GM23338 (cell line): ENCODE measurements around the gene MSS51. TPM values are rescaled to one million over a fixed set of nuclear protein-coding genes. Genes with fewer than 3 reads are reported as not detected.

Experiments used
- ATAC-seq: fragments of 200-7000 bp; cut with Tn5 transposase; 3 replicates; pipeline ENCODE4 v1.9.1; 2020
- DNase-seq: peaks from one replicate; pipeline ENCODE4 v3.0.0-alpha.2; 2015; ENCODE audit warnings: low spot score
- H2AFZ ChIP-seq: fragments of 200-600 bp; sonication (generic); 2 replicates; pipeline ENCODE4 v1.8.0; 2016; ENCODE audit warnings: antibody characterized with exemption, mild to moderate bottlenecking, moderate library complexity
- H3F3A ChIP-seq: fragments of 200-600 bp; sonication (generic); replicated peaks from 2 replicates; pipeline ENCODE4 v1.8.0; 2017; ENCODE audit warnings: antibody characterized with exemption, mixed run types, low read depth
- H3K27ac ChIP-seq: fragments of 200-600 bp; sonication (generic); 2 replicates; pipeline ENCODE4 v1.6.1; 2016; ENCODE audit warnings: low read depth
- H3K27me3 ChIP-seq: fragments of 200-600 bp; sonication (generic); 2 replicates; pipeline ENCODE4 v1.8.0; 2016; ENCODE audit warnings: mild to moderate bottlenecking, mixed run types, moderate library complexity; ENCODE audit not compliant: insufficient read depth
- H3K36me3 ChIP-seq: fragments of 200-600 bp; sonication (generic); 2 replicates; pipeline ENCODE4 v1.8.0; 2016; ENCODE audit warnings: mild to moderate bottlenecking; ENCODE audit not compliant: insufficient read depth
- H3K4me1 ChIP-seq: fragments of 200-600 bp; sonication (generic); 2 replicates; pipeline ENCODE4 v1.8.0; 2016; ENCODE audit warnings: mild to moderate bottlenecking, moderate library complexity; ENCODE audit not compliant: insufficient read depth
- H3K4me2 ChIP-seq: fragments of 200-600 bp; sonication (generic); 2 replicates; pipeline ENCODE4 v1.7.1; 2017; ENCODE audit warnings: mixed run types
- H3K4me3 ChIP-seq: fragments of 200-600 bp; sonication (generic); 2 replicates; pipeline ENCODE4 v1.6.1; 2016; ENCODE audit warnings: mixed run types
- H3K79me2 ChIP-seq: fragments of 200-600 bp; sonication (generic); replicated peaks from 2 replicates; pipeline ENCODE4 v1.8.0; 2017; ENCODE audit warnings: mild to moderate bottlenecking; ENCODE audit not compliant: insufficient read depth
- H3K9me2 ChIP-seq: fragments of 200-600 bp; sonication (generic); 2 replicates; pipeline ENCODE4 v1.8.0; 2017; ENCODE audit not compliant: insufficient read depth
- H4K20me1 ChIP-seq: fragments of 200-600 bp; sonication (generic); replicated peaks from 2 replicates; pipeline ENCODE4 v1.8.0; 2017; ENCODE audit warnings: mild to moderate bottlenecking; ENCODE audit not compliant: insufficient read depth
- H3K27ac Mint-ChIP-seq: 2 replicates; pipeline ENCODE4 v1.8.0; 2020; ENCODE audit warnings: inconsistent platforms, mild to moderate bottlenecking, moderate library complexity, mixed read lengths
- H3K27me3 Mint-ChIP-seq: 3 replicates; pipeline ENCODE4 v1.8.0; 2022; ENCODE audit warnings: low read depth, mild to moderate bottlenecking, moderate library complexity, mixed read lengths, inconsistent platforms; ENCODE audit not compliant: insufficient read depth, poor library complexity
- H3K36me3 Mint-ChIP-seq: 3 replicates; pipeline ENCODE4 v1.8.0; 2021; ENCODE audit warnings: low read depth, mild to moderate bottlenecking, inconsistent platforms, moderate library complexity, mixed read lengths
- H3K4me1 Mint-ChIP-seq: 3 replicates; pipeline ENCODE4 v1.8.0; 2020; ENCODE audit warnings: mild to moderate bottlenecking, inconsistent platforms, mixed read lengths
- H3K4me3 Mint-ChIP-seq: 3 replicates; pipeline ENCODE4 v1.8.0; 2021; ENCODE audit warnings: moderate library complexity, mild to moderate bottlenecking, inconsistent platforms, mixed read lengths
- H3K9me3 Mint-ChIP-seq: 3 replicates; pipeline ENCODE4 v1.8.0; 2020; ENCODE audit warnings: moderate library complexity, mild to moderate bottlenecking, inconsistent platforms, mixed read lengths
- EZH2 ChIP-seq: fragments of 200-600 bp; sonication (generic); IDR thresholded peaks from one replicate; pipeline ENCODE4 v1.8.0; 2017; ENCODE audit warnings: antibody characterized with exemption, mild to moderate bottlenecking, low read depth; ENCODE audit not compliant: unreplicated experiment
- NANOG ChIP-seq: IDR thresholded peaks from 2 replicates; pipeline ENCODE4 v1.6.1; 2016; ENCODE audit warnings: antibody characterized with exemption, borderline replicate concordance
- ZNF331 ChIP-seq: fragments of 250-450 bp; sonication (Bioruptor Pico); IDR thresholded peaks from 2 replicates; pipeline ENCODE4 v1.5.0; 2020; ENCODE audit warnings: low read depth, mild to moderate bottlenecking, moderate library complexity
- polyA plus RNA-seq: library from polyadenylated mRNA; unstranded; fragments of >200 nt; fragmentation: Nextera tagmentation; extraction: Ambion mirVana; gene quantifications from 2 replicates; pipeline ENCODE4 v1.2.1, GENCODE V29; 2016
- total RNA-seq: library from RNA; depleted of rRNA; stranded (reverse); fragments of >200 nt; shearing (Covaris generic); gene quantifications from 2 replicates; pipeline ENCODE4 v1.2.3, GENCODE V29; 2014
- TF ChIP-seq, protein P1 (sequence below): fragments of 250-450 bp; sonication (Bioruptor Pico); IDR thresholded peaks from 2 replicates; pipeline ENCODE4 v1.5.0; 2020; ENCODE audit warnings: mild to moderate bottlenecking, moderate library complexity

The MSS51 gene
- total and polyA plus RNA-seq, 2 experiments from 2014 or later, result 1.1 to 5.1 TPM

DNA sequence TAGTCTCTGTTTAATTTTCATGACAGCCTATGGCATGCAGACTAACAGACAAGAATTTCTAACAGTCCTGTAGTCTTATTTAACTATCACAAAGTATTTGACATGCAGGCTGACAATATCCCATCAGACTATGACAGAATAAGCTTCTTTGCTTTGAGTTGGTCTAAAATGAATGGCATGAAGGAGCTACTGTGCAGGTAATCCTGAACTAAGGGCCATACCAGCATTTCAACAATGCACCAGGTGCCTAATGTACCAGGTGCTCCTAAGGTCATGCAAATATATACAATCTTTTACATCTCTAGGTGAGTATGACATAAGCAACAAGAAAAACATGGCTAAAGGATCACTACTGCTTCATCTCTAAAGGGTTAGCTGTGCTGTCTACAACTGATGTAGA is 13.6 kb upstream of the MSS51 start:
- H3K9me2 ChIP-seq, result no peaks in the 10 kb centered on the region
- DNase-seq, result no peak
- H3K9me3 Mint-ChIP-seq, result no peaks in the 10 kb centered on the region
- no peaks in the 10 kb centered on the region for H3K4me1 ChIP-seq
- no peaks in the 10 kb centered on the region for H3K4me1 Mint-ChIP-seq
- H3K4me3 Mint-ChIP-seq, result no peak overlapping the region
- no peak for TF ChIP-seq NANOG
- no peak for TF ChIP-seq ZNF331
- TF ChIP-seq EZH2, result no peak
- TF ChIP-seq, protein P1, sequence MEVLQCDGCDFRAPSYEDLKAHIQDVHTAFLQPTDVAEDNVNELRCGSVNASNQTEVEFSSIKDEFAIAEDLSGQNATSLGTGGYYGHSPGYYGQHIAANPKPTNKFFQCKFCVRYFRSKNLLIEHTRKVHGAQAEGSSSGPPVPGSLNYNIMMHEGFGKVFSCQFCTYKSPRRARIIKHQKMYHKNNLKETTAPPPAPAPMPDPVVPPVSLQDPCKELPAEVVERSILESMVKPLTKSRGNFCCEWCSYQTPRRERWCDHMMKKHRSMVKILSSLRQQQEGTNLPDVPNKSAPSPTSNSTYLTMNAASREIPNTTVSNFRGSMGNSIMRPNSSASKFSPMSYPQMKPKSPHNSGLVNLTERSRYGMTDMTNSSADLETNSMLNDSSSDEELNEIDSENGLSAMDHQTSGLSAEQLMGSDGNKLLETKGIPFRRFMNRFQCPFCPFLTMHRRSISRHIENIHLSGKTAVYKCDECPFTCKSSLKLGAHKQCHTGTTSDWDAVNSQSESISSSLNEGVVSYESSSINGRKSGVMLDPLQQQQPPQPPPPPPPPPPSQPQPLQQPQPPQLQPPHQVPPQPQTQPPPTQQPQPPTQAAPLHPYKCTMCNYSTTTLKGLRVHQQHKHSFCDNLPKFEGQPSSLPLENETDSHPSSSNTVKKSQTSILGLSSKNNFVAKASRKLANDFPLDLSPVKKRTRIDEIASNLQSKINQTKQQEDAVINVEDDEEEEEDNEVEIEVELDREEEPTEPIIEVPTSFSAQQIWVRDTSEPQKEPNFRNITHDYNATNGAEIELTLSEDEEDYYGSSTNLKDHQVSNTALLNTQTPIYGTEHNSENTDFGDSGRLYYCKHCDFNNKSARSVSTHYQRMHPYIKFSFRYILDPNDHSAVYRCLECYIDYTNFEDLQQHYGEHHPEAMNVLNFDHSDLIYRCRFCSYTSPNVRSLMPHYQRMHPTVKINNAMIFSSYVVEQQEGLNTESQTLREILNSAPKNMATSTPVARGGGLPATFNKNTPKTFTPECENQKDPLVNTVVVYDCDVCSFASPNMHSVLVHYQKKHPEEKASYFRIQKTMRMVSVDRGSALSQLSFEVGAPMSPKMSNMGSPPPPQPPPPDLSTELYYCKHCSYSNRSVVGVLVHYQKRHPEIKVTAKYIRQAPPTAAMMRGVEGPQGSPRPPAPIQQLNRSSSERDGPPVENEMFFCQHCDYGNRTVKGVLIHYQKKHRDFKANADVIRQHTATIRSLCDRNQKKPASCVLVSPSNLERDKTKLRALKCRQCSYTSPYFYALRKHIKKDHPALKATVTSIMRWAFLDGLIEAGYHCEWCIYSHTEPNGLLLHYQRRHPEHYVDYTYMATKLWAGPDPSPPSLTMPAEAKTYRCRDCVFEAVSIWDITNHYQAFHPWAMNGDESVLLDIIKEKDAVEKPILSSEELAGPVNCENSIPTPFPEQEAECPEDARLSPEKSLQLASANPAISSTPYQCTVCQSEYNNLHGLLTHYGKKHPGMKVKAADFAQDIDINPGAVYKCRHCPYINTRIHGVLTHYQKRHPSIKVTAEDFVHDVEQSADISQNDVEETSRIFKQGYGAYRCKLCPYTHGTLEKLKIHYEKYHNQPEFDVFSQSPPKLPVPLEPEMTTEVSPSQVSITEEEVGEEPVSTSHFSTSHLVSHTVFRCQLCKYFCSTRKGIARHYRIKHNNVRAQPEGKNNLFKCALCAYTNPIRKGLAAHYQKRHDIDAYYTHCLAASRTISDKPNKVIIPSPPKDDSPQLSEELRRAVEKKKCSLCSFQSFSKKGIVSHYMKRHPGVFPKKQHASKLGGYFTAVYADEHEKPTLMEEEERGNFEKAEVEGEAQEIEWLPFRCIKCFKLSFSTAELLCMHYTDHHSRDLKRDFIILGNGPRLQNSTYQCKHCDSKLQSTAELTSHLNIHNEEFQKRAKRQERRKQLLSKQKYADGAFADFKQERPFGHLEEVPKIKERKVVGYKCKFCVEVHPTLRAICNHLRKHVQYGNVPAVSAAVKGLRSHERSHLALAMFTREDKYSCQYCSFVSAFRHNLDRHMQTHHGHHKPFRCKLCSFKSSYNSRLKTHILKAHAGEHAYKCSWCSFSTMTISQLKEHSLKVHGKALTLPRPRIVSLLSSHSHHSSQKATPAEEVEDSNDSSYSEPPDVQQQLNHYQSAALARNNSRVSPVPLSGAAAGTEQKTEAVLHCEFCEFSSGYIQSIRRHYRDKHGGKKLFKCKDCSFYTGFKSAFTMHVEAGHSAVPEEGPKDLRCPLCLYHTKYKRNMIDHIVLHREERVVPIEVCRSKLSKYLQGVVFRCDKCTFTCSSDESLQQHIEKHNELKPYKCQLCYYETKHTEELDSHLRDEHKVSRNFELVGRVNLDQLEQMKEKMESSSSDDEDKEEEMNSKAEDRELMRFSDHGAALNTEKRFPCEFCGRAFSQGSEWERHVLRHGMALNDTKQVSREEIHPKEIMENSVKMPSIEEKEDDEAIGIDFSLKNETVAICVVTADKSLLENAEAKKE (CRISPR knock-in tag), result no peak
- no peak overlapping the region for H2AFZ ChIP-seq
- no peak overlapping the region for H3K27ac Mint-ChIP-seq
- H3K27ac ChIP-seq, result no peak overlapping the region
- H3K27me3 ChIP-seq, result no peaks in the 10 kb centered on the region
- H3K4me3 ChIP-seq, result no peak overlapping the region
- H3K36me3 ChIP-seq, result no peaks in the 10 kb centered on the region; the same call in none of the 2 replicates
- no peaks in the 10 kb centered on the region for H3F3A ChIP-seq
- H3K36me3 Mint-ChIP-seq, result peaks cover 6% of the 10 kb centered on the region; the same call in 1 of the 3 replicates
- peaks cover 4% of the 10 kb centered on the region; the same call in 1 of the 2 replicates for H4K20me1 ChIP-seq
- no peaks in the 10 kb centered on the region for H3K79me2 ChIP-seq
- no peak for ATAC-seq
- no peak overlapping the region for H3K4me2 ChIP-seq
- no peaks in the 10 kb centered on the region for H3K27me3 Mint-ChIP-seq

DNA sequence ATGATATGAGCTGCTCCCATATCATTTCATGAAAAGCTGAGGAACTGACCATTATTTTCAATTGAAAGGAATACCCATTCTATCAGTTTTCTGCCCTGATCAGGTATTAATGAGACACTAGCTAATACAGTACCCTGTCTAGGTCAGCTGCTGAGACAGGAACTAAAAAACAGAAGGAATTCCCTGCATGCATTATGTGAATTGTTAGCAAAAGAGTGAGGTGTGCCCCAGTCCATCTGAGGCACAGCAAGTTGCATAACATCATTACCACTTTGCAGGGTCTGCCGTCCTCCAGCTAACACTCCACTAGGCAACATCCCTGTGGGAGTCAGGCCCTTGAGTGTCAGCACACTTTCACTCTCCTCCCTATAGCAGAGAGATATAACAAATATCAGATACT is 11.1 kb upstream of the MSS51 start:
- no peaks in the 10 kb centered on the region for H3K9me2 ChIP-seq
- H3K4me1 ChIP-seq, result no peaks in the 10 kb centered on the region
- no peaks in the 10 kb centered on the region; the same call in 1 of the 2 replicates for H4K20me1 ChIP-seq
- no peak overlapping the region; the same call in 1 of the 2 replicates for H3K27ac Mint-ChIP-seq
- H3K4me2 ChIP-seq, result no peak overlapping the region
- no peaks in the 10 kb centered on the region for H3F3A ChIP-seq
- H3K27ac ChIP-seq, result no peak overlapping the region
- H3K4me3 ChIP-seq, result no peak overlapping the region
- no peaks in the 10 kb centered on the region; the same call in none of the 2 replicates for H3K36me3 ChIP-seq
- no peak overlapping the region for H2AFZ ChIP-seq
- H3K4me3 Mint-ChIP-seq, result no peak overlapping the region
- DNase-seq (no peak), ATAC-seq (no peak)
- no peaks in the 10 kb centered on the region for H3K27me3 ChIP-seq
- H3K79me2 ChIP-seq, result no peaks in the 10 kb centered on the region
- TF ChIP-seq EZH2, result no peak
- no peaks in the 10 kb centered on the region for H3K4me1 Mint-ChIP-seq
- no peaks in the 10 kb centered on the region for H3K27me3 Mint-ChIP-seq
- peaks cover 6% of the 10 kb centered on the region; the same call in 1 of the 3 replicates for H3K36me3 Mint-ChIP-seq
- H3K9me3 Mint-ChIP-seq, result no peaks in the 10 kb centered on the region
